Measurements from ENCODE around the gene DMRTA2.

Gene DMRTA2

DNA sequence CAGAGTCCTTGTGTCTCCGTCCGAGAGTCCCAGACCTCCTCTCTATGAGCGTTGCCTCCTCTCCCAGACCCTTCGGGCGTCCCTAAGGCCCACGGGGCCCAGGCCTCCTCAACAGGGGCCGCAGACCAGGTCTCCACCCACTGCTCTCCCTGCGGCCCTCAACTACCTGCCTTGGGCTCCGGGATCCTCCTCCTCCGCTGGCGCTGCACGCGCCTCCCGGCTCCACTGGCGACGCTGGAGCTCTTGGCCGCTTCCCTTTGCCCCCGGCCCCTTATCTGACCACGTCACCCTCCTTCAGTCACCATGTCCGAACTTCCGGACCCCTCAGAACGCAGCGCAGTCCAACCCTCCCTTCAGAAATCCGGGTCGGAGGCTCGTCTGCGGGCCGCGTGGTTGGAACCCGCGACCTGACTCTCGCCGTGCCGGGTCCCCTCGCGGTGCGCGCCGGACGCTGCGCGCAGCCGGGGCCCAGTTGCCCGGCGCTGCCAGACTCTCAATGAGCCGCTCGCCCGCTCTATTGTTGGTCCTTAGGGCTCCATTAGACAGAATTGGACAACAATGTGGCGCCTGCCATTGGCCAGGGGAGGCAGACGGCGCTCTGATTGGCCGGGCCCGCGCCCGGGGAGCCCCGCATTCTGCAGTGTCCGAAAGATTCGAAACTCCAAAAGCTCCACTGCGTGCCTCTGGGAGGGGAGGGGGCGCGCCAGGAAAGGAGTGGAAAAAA lies at the start of gene DMRTA2:
TSS of gene DMRTA2 (minus strand) at position 498 of the 724 bp plus-strand sequence. CDS start 1,907 bp downstream, outside the sequence.
- Histone ChIP-seq H3K9me3 (ENCODE audit: low read depth, low read length) (no peaks in the 10 kb centered on the region), H3K9ac (ENCODE audit: insufficient read length) (peak within 1 kb of the TSS; percentile 86), H3K27ac (peak within 1 kb of the TSS; percentile 94), H3K36me3 (ENCODE audit: insufficient read depth, low read length) (no peaks in the 10 kb centered on the region), H3K4me3 (peak within 1 kb of the TSS; percentile 87)
- DNase-seq (ENCODE audit: low read depth, low spot score): no peak
- TF ChIP-seq POLR2AphosphoS5 (IDR thresholded peaks at IDR 0.05; ENCODE audit: borderline replicate concordance, low read depth, low read length) (no peak), FOXP2 (optimal IDR thresholded peaks at IDR 0.05; ENCODE audit: control extremely low read depth, extremely low read length, insufficient read depth) (no peak), EZH2 (IDR thresholded peaks at IDR 0.05) (no peak)

- H3K27ac ChIP-seq: no peak overlapping the region
- no peaks in the 10 kb centered on the region for H3K9me3 ChIP-seq (ENCODE audit: low read depth, low read length)
- no peak overlapping the region for H3K4me3 ChIP-seq
- H3K36me3 ChIP-seq (ENCODE audit: insufficient read depth, low read length): peaks cover 23% of the 10 kb centered on the region
- DNase-seq (ENCODE audit: low read depth, low spot score): no peak
- H3K9ac ChIP-seq (ENCODE audit: insufficient read length): no peak overlapping the region
- TF ChIP-seq POLR2AphosphoS5 (IDR thresholded peaks at IDR 0.05; ENCODE audit: borderline replicate concordance, low read depth, low read length) (no peak), FOXP2 (optimal IDR thresholded peaks at IDR 0.05; ENCODE audit: control extremely low read depth, extremely low read length, insufficient read depth) (no peak), EZH2 (IDR thresholded peaks at IDR 0.05) (no peak)
Observed at GRCh38 chr1:50471967-50472366, 48.7 kb upstream of the DMRTA2 start.

DNA sequence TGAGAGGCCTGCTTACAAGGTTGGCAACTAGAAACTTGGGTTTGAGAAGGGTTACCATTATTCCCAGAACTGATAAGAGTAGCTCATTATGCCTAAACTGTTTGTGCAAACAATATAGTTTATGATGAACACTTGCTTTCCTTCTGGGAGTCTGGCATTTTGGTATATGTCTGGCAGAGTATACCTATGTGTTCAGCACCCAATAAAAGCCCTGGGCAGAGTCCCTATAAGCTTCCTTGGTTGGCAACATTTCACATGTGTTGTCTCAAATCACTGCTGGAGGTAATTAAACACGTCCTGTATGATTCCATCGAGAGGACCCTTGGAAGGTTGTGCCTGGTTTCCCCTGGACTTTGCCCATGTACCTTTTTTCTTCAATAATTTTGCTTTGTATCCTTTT lies 39.7 kb upstream of the DMRTA2 start:
- DNase-seq (ENCODE audit: low read depth, low spot score): no peak
- no peaks in the 10 kb centered on the region for H3K36me3 ChIP-seq (ENCODE audit: insufficient read depth, low read length)
- no peak overlapping the region for H3K9ac ChIP-seq (ENCODE audit: insufficient read length)
- TF ChIP-seq EZH2 (IDR thresholded peaks at IDR 0.05) (no peak), POLR2AphosphoS5 (IDR thresholded peaks at IDR 0.05; ENCODE audit: borderline replicate concordance, low read depth, low read length) (no peak), FOXP2 (optimal IDR thresholded peaks at IDR 0.05; ENCODE audit: control extremely low read depth, extremely low read length, insufficient read depth) (no peak)
- no peaks in the 10 kb centered on the region for H3K9me3 ChIP-seq (ENCODE audit: low read depth, low read length)
- no peak overlapping the region for H3K4me3 ChIP-seq
- no peak overlapping the region for H3K27ac ChIP-seq

- TF ChIP-seq FOXP2 (optimal IDR thresholded peaks at IDR 0.05; ENCODE audit: control extremely low read depth, extremely low read length, insufficient read depth) (no peak), POLR2AphosphoS5 (IDR thresholded peaks at IDR 0.05; ENCODE audit: borderline replicate concordance, low read depth, low read length) (no peak)
- DNase-seq (ENCODE audit: low read depth, low spot score): peak; percentile 34
- H3K9me3 ChIP-seq (ENCODE audit: low read depth, low read length): no peaks in the 10 kb centered on the region
- H3K4me3 ChIP-seq: no peak overlapping the region
- H3K36me3 ChIP-seq (ENCODE audit: insufficient read depth, low read length): no peaks in the 10 kb centered on the region
- peak overlapping the region; percentile 58 for H3K27ac ChIP-seq
- no peak overlapping the region for H3K9ac ChIP-seq (ENCODE audit: insufficient read length)
Observed at GRCh38 chr1:50458507-50458906, 35.3 kb upstream of the DMRTA2 start.

GRCh38 chr1:50454911-50455310 lies 31.7 kb upstream of the DMRTA2 start:
- H3K36me3 ChIP-seq (ENCODE audit: insufficient read depth, low read length): no peaks in the 10 kb centered on the region
- no peak for DNase-seq (ENCODE audit: low read depth, low spot score)
- H3K27ac ChIP-seq: no peak overlapping the region
- H3K4me3 ChIP-seq: no peak overlapping the region
- no peak overlapping the region for H3K9ac ChIP-seq (ENCODE audit: insufficient read length)
- no peaks in the 10 kb centered on the region for H3K9me3 ChIP-seq (ENCODE audit: low read depth, low read length)
- no peak for TF ChIP-seq EZH2 (IDR thresholded peaks at IDR 0.05)
- no peak for TF ChIP-seq FOXP2 (optimal IDR thresholded peaks at IDR 0.05; ENCODE audit: control extremely low read depth, extremely low read length, insufficient read depth)
- TF ChIP-seq POLR2AphosphoS5 (IDR thresholded peaks at IDR 0.05; ENCODE audit: borderline replicate concordance, low read depth, low read length): no peak

GRCh38 chr1:50453266-50453665 lies 30.0 kb upstream of the DMRTA2 start:
- no peak overlapping the region for H3K4me3 ChIP-seq
- DNase-seq (ENCODE audit: low read depth, low spot score): no peak
- H3K27ac ChIP-seq: no peak overlapping the region
- no peaks in the 10 kb centered on the region for H3K9me3 ChIP-seq (ENCODE audit: low read depth, low read length)
- H3K9ac ChIP-seq (ENCODE audit: insufficient read length): no peak overlapping the region
- no peak for TF ChIP-seq EZH2 (IDR thresholded peaks at IDR 0.05)
- TF ChIP-seq POLR2AphosphoS5 (IDR thresholded peaks at IDR 0.05; ENCODE audit: borderline replicate concordance, low read depth, low read length): no peak
- TF ChIP-seq FOXP2 (optimal IDR thresholded peaks at IDR 0.05; ENCODE audit: control extremely low read depth, extremely low read length, insufficient read depth): no peak
- H3K36me3 ChIP-seq (ENCODE audit: insufficient read depth, low read length): no peaks in the 10 kb centered on the region

GRCh38 chr1:50452700-50453099 lies 29.5 kb upstream of the DMRTA2 start:
- no peaks in the 10 kb centered on the region for H3K36me3 ChIP-seq (ENCODE audit: insufficient read depth, low read length)
- H3K9me3 ChIP-seq (ENCODE audit: low read depth, low read length): no peaks in the 10 kb centered on the region
- H3K4me3 ChIP-seq: no peak overlapping the region
- DNase-seq (ENCODE audit: low read depth, low spot score): no peak
- no peak overlapping the region for H3K9ac ChIP-seq (ENCODE audit: insufficient read length)
- no peak overlapping the region for H3K27ac ChIP-seq
- no peak for TF ChIP-seq FOXP2 (optimal IDR thresholded peaks at IDR 0.05; ENCODE audit: control extremely low read depth, extremely low read length, insufficient read depth)
- TF ChIP-seq EZH2 (IDR thresholded peaks at IDR 0.05): no peak
- no peak for TF ChIP-seq POLR2AphosphoS5 (IDR thresholded peaks at IDR 0.05; ENCODE audit: borderline replicate concordance, low read depth, low read length)

GRCh38 chr1:50450861-50451653 lies 27.8 kb upstream of the DMRTA2 start:
- no peak overlapping the region for H3K4me3 ChIP-seq
- DNase-seq (ENCODE audit: low read depth, low spot score): no peak
- H3K36me3 ChIP-seq (ENCODE audit: insufficient read depth, low read length): no peaks in the 10 kb centered on the region
- TF ChIP-seq FOXP2 (optimal IDR thresholded peaks at IDR 0.05; ENCODE audit: control extremely low read depth, extremely low read length, insufficient read depth): no peak
- TF ChIP-seq EZH2 (IDR thresholded peaks at IDR 0.05): no peak
- TF ChIP-seq POLR2AphosphoS5 (IDR thresholded peaks at IDR 0.05; ENCODE audit: borderline replicate concordance, low read depth, low read length): no peak
- no peak overlapping the region for H3K9ac ChIP-seq (ENCODE audit: insufficient read length)
- no peaks in the 10 kb centered on the region for H3K9me3 ChIP-seq (ENCODE audit: low read depth, low read length)
- no peak overlapping the region for H3K27ac ChIP-seq

All from SK-N-MC (cell line).